H9 (cell line): ENCODE results near the gene DOCK10. TPM values are rescaled to one million over a fixed set of nuclear protein-coding genes. Genes with fewer than 3 reads are reported as not detected.

Source experiments
- DNase-seq: peaks from one replicate; pipeline ENCODE4 v3.0.0-alpha.2; 2017
- H2AFZ ChIP-seq: one replicate; pipeline ENCODE4 v1.6.1; 2013; ENCODE audit warnings: mild to moderate bottlenecking, low read length, control low read depth, moderate library complexity
- H2AK5ac ChIP-seq: 2 replicates; pipeline ENCODE4 v1.6.1; 2013; ENCODE audit warnings: low read length, control low read depth, mixed read lengths; ENCODE audit not compliant: insufficient read length
- H2BK120ac ChIP-seq: one replicate; pipeline ENCODE4 v1.6.1; 2013; ENCODE audit warnings: low read depth, mild to moderate bottlenecking, low read length, control low read depth, inconsistent platforms; ENCODE audit not compliant: poor library complexity, severe bottlenecking
- H2BK12ac ChIP-seq: 2 replicates; pipeline ENCODE4 v1.6.1; 2013; ENCODE audit warnings: low read length, control low read depth, mixed read lengths, low read depth; ENCODE audit not compliant: insufficient read length
- H2BK15ac ChIP-seq: 2 replicates; pipeline ENCODE4 v1.6.1; 2013; ENCODE audit warnings: low read depth, low read length, control low read depth
- H2BK20ac ChIP-seq: one replicate; pipeline ENCODE4 v1.6.1; 2013; ENCODE audit warnings: low read depth, mild to moderate bottlenecking, low read length, control low read depth, inconsistent platforms; ENCODE audit not compliant: poor library complexity, severe bottlenecking
- H2BK5ac ChIP-seq: 2 replicates; pipeline ENCODE4 v1.6.1; 2013; ENCODE audit warnings: low read length, control low read depth, mixed read lengths; ENCODE audit not compliant: insufficient read length
- H3K14ac ChIP-seq: 2 replicates; pipeline ENCODE4 v1.6.1; 2013; ENCODE audit warnings: low read length, control low read depth; ENCODE audit not compliant: insufficient read depth
- H3K18ac ChIP-seq: 2 replicates; pipeline ENCODE4 v1.6.1; 2013; ENCODE audit warnings: low read depth, mild to moderate bottlenecking, mixed read lengths, low read length, control low read depth; ENCODE audit not compliant: insufficient read length
- H3K23ac ChIP-seq: 2 replicates; pipeline ENCODE4 v1.6.1; 2013; ENCODE audit warnings: low read length, control low read depth, mixed read lengths, low read depth; ENCODE audit not compliant: insufficient read length
- H3K23me2 ChIP-seq: 2 replicates; pipeline ENCODE4 v1.6.1; 2013; ENCODE audit warnings: low read depth, mild to moderate bottlenecking, mixed read lengths, low read length, control low read depth; ENCODE audit not compliant: insufficient read length, poor library complexity, severe bottlenecking
- H3K27ac ChIP-seq: 2 replicates; pipeline ENCODE4 v1.5.1; 2013; ENCODE audit warnings: low read length, control low read depth, mixed read lengths, low read depth; ENCODE audit not compliant: insufficient read length
- H3K27me3 ChIP-seq: 2 replicates; pipeline ENCODE4 v1.6.1; 2013; ENCODE audit warnings: low read length, control low read depth, inconsistent platforms; ENCODE audit not compliant: insufficient read depth
- H3K4ac ChIP-seq: 2 replicates; pipeline ENCODE4 v1.6.1; 2013; ENCODE audit warnings: low read depth, mild to moderate bottlenecking, control low read depth, inconsistent platforms, low read length, moderate library complexity
- H3K4me1 ChIP-seq: 2 replicates; pipeline ENCODE4 v1.6.1; 2013; ENCODE audit warnings: low read length, control low read depth, inconsistent platforms; ENCODE audit not compliant: insufficient read depth
- H3K4me2 ChIP-seq: 2 replicates; pipeline ENCODE4 v1.6.1; 2013; ENCODE audit warnings: low read length, control low read depth, mixed read lengths; ENCODE audit not compliant: insufficient read length, insufficient read depth
- H3K56ac ChIP-seq: 2 replicates; pipeline ENCODE4 v1.6.1; 2013; ENCODE audit warnings: low read depth, mild to moderate bottlenecking, mixed read lengths, low read length, control low read depth; ENCODE audit not compliant: insufficient read length
- H3K79me1 ChIP-seq: 2 replicates; pipeline ENCODE4 v1.6.1; 2013; ENCODE audit warnings: low read depth, mild to moderate bottlenecking, moderate library complexity, low read length, control low read depth, inconsistent platforms; ENCODE audit not compliant: insufficient read depth, poor library complexity, severe bottlenecking
- H3K79me2 ChIP-seq: 2 replicates; pipeline ENCODE4 v1.6.1; 2013; ENCODE audit warnings: low read length, control low read depth, inconsistent platforms; ENCODE audit not compliant: insufficient read depth
- H3K9ac ChIP-seq: 2 replicates; pipeline ENCODE4 v1.6.1; 2013; ENCODE audit warnings: low read length, control low read depth, mixed read lengths; ENCODE audit not compliant: insufficient read length; ENCODE audit errors: extremely low read depth
- H3K9me3 ChIP-seq: one replicate; pipeline ENCODE4 v1.6.1; 2013; ENCODE audit warnings: low read depth, low read length, inconsistent platforms; ENCODE audit not compliant: control insufficient read depth
- H3T11ph ChIP-seq: one replicate; pipeline ENCODE4 v1.6.1; 2013; ENCODE audit warnings: mild to moderate bottlenecking, low read length, control low read depth, inconsistent platforms
- H4K20me1 ChIP-seq: one replicate; pipeline ENCODE4 v1.6.1; 2013; ENCODE audit not compliant: control insufficient read depth, insufficient read length, insufficient read depth
- H4K5ac ChIP-seq: 2 replicates; pipeline ENCODE4 v1.6.1; 2013; ENCODE audit warnings: low read depth, mild to moderate bottlenecking, mixed read lengths, low read length, control low read depth; ENCODE audit not compliant: insufficient read length
- H4K8ac ChIP-seq: replicated peaks from 2 replicates; pipeline ENCODE4 v1.6.1; 2013; ENCODE audit warnings: low read length, control low read depth, mixed read lengths, low read depth; ENCODE audit not compliant: insufficient read length
- H4K91ac ChIP-seq: 2 replicates; pipeline ENCODE4 v1.6.1; 2013; ENCODE audit warnings: low read depth, mild to moderate bottlenecking, moderate library complexity, mixed read lengths, low read length, control low read depth; ENCODE audit not compliant: insufficient read length
- H3K27ac Mint-ChIP-seq, 3 experiments: 2 replicates in 2 of 3; 3 replicates in 1 of 3; pipeline ENCODE4 v1.8.0; 2020 to 2021; ENCODE audit warnings: mixed read lengths in 3 of 3, mild to moderate bottlenecking in 1 of 3, moderate library complexity in 1 of 3
- H3K27me3 Mint-ChIP-seq: 2 replicates; pipeline ENCODE4 v1.8.0; 2021; ENCODE audit warnings: low read depth, mild to moderate bottlenecking, moderate library complexity, mixed read lengths
- H3K36me3 Mint-ChIP-seq, 3 experiments: 2 replicates in 2 of 3; 3 replicates in 1 of 3; pipeline ENCODE4 v1.8.0; 2020 to 2021; ENCODE audit warnings: low read depth in 3 of 3, mixed read lengths in 3 of 3; ENCODE audit not compliant: insufficient read depth in 1 of 3
- H3K4me1 Mint-ChIP-seq, 2 experiments: 2 replicates each; pipeline ENCODE4 v1.8.0; 2020; ENCODE audit warnings: mixed read lengths in 2 of 2
- H3K4me3 Mint-ChIP-seq, 2 experiments: 2 replicates in 1 of 2; 3 replicates in 1 of 2; pipeline ENCODE4 v1.8.0; 2020 to 2021; ENCODE audit warnings: mild to moderate bottlenecking in 2 of 2, mixed read lengths in 2 of 2, moderate library complexity in 1 of 2
- H3K9me3 Mint-ChIP-seq, 2 experiments: 2 replicates in 1 of 2; 3 replicates in 1 of 2; pipeline ENCODE4 v1.8.0; 2020; ENCODE audit warnings: mild to moderate bottlenecking in 2 of 2, mixed read lengths in 2 of 2, moderate library complexity in 1 of 2
- WGBS: extraction: QIAGEN DNeasy Blood & Tissue Kit; methylation state at CpG from one replicate; pipeline ENCODE4 v1.1.7; 2013; ENCODE audit warnings: missing lambda C conversion rate, low lambda C conversion rate, mixed read lengths; ENCODE audit not compliant: insufficient read length; ENCODE audit errors: extremely low coverage; 5-methylcytosine and 5-hydroxymethylcytosine counted together
- total RNA-seq: library from RNA; stranded (reverse); gene quantifications from 2 replicates; pipeline ENCODE4 v1.2.1, GENCODE V29; 2021
- TF ChIP-seq, protein P1 (sequence below): fragments of 200-600 bp; sonication (generic); conservative IDR thresholded peaks from 3 replicates; pipeline ENCODE4 v1.8.0; 2021; ENCODE audit warnings: antibody characterized with exemption, mild to moderate bottlenecking

Gene DOCK10
- total RNA-seq, 1 experiment from 2014 or later: 0.79 TPM

GRCh38 chr2:225033440-225034318, 8.6 kb downstream of the DOCK10 start:
- no peak overlapping the region for H2BK15ac ChIP-seq
- no peak overlapping the region for H2BK120ac ChIP-seq
- H2BK12ac ChIP-seq: no peak overlapping the region
- no peak overlapping the region for H3K14ac ChIP-seq
- Mint-ChIP-seq H3K27ac (no peak overlapping the region; a peak in 1 of 7 replicates), H3K4me1 (peaks cover 0 to 2% of the 10 kb centered on the region in 2 experiments; a peak in 1 of 4 replicates), H3K36me3 (no peaks in the 10 kb centered on the region), H3K27me3 (peaks cover 9% of the 10 kb centered on the region), H3K9me3 (no peaks in the 10 kb centered on the region), H3K4me3 (no peak overlapping the region)
- H3K79me1 ChIP-seq: no peaks in the 10 kb centered on the region
- no peak overlapping the region for H3K23ac ChIP-seq
- no peak overlapping the region for H3K56ac ChIP-seq
- H4K91ac ChIP-seq: no peak overlapping the region
- H4K20me1 ChIP-seq: no peaks in the 10 kb centered on the region
- TF ChIP-seq, protein P1, sequence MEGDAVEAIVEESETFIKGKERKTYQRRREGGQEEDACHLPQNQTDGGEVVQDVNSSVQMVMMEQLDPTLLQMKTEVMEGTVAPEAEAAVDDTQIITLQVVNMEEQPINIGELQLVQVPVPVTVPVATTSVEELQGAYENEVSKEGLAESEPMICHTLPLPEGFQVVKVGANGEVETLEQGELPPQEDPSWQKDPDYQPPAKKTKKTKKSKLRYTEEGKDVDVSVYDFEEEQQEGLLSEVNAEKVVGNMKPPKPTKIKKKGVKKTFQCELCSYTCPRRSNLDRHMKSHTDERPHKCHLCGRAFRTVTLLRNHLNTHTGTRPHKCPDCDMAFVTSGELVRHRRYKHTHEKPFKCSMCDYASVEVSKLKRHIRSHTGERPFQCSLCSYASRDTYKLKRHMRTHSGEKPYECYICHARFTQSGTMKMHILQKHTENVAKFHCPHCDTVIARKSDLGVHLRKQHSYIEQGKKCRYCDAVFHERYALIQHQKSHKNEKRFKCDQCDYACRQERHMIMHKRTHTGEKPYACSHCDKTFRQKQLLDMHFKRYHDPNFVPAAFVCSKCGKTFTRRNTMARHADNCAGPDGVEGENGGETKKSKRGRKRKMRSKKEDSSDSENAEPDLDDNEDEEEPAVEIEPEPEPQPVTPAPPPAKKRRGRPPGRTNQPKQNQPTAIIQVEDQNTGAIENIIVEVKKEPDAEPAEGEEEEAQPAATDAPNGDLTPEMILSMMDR: no peak
- no peak overlapping the region for H3K4ac ChIP-seq
- no peaks in the 10 kb centered on the region for H3K4me1 ChIP-seq
- H3K79me2 ChIP-seq: no peaks in the 10 kb centered on the region
- no peak overlapping the region for H3K4me2 ChIP-seq
- no CpG with 5 or more reads among the region's 6 CpGs for WGBS
- no peak for DNase-seq
- H2BK20ac ChIP-seq: no peak overlapping the region
- H3K27ac ChIP-seq: no peak overlapping the region
- no peaks in the 10 kb centered on the region for H3K9me3 ChIP-seq
- no peak overlapping the region for H3T11ph ChIP-seq
- no peaks in the 10 kb centered on the region for H3K23me2 ChIP-seq
- H3K9ac ChIP-seq: no peak overlapping the region
- H4K5ac ChIP-seq: no peak overlapping the region
- H2AFZ ChIP-seq: no peak overlapping the region
- H4K8ac ChIP-seq: no peak overlapping the region
- H3K18ac ChIP-seq: no peak overlapping the region
- H2AK5ac ChIP-seq: no peak overlapping the region
- H2BK5ac ChIP-seq: no peak overlapping the region
- no peaks in the 10 kb centered on the region for H3K27me3 ChIP-seq
